ENCODE results near the gene CARHSP1. TPM values are rescaled to one million over a fixed set of nuclear protein-coding genes. Genes with fewer than 3 reads are reported as not detected.

CARHSP1 gene
- total RNA-seq, 2 donors from 2014 or later: 28.4 to 84.8 TPM

- peaks cover 33% of the 10 kb centered on the region for H3K36me3 ChIP-seq
- no peak overlapping the region for H3K4me3 ChIP-seq
- no peak overlapping the region for H3K27ac ChIP-seq
- H3K9me3 ChIP-seq: no peaks in the 10 kb centered on the region
- DNase-seq (ENCODE audit: low spot score): no peak
- no peak for TF ChIP-seq CTCF (IDR thresholded peaks at IDR 0.05)
- no peaks in the 10 kb centered on the region for H3K27me3 ChIP-seq
- H3K4me1 ChIP-seq: peaks cover 0 to 10% of the 10 kb centered on the region in 2 donors
These were observed 46.4 kb downstream of the CARHSP1 start for GRCh38 chr16:8822403-8822802.

GRCh38 chr16:8819411-8820034 is 49.3 kb downstream of the CARHSP1 start:
- Histone ChIP-seq H3K27me3 (no peaks in the 10 kb centered on the region), H3K4me1 (peaks cover 0 to 10% of the 10 kb centered on the region in 2 donors), H3K9me3 (no peaks in the 10 kb centered on the region), H3K27ac (peak overlapping the region in 1 of 2 donors; percentile 15), H3K36me3 (peaks cover 50% of the 10 kb centered on the region), H3K4me3 (no peak overlapping the region)
- DNase-seq (ENCODE audit: low spot score): no peak
- TF ChIP-seq CTCF (IDR thresholded peaks at IDR 0.05): no peak

- no peak for TF ChIP-seq CTCF (IDR thresholded peaks at IDR 0.05)
- Histone ChIP-seq H3K4me3 (no peak overlapping the region), H3K27ac (peak overlapping the region in 1 of 2 donors; percentile 24), H3K36me3 (peaks cover 51% of the 10 kb centered on the region), H3K27me3 (no peaks in the 10 kb centered on the region), H3K9me3 (no peaks in the 10 kb centered on the region), H3K4me1 (peaks cover 0 to 10% of the 10 kb centered on the region in 2 donors)
- no peak for DNase-seq (ENCODE audit: low spot score)
These were observed 50.1 kb downstream of the CARHSP1 start for GRCh38 chr16:8818504-8819270.

- Histone ChIP-seq H3K4me1 (peaks cover 0 to 10% of the 10 kb centered on the region in 2 donors), H3K27ac (no peak overlapping the region), H3K36me3 (peaks cover 67% of the 10 kb centered on the region), H3K4me3 (no peak overlapping the region), H3K9me3 (no peaks in the 10 kb centered on the region), H3K27me3 (no peaks in the 10 kb centered on the region)
- TF ChIP-seq CTCF (IDR thresholded peaks at IDR 0.05): no peak
- no peak for DNase-seq (ENCODE audit: low spot score)
These were observed 51.7 kb downstream of the CARHSP1 start for GRCh38 chr16:8816967-8817655.

- no peak overlapping the region for H3K27ac ChIP-seq
- H3K27me3 ChIP-seq: no peaks in the 10 kb centered on the region
- H3K4me3 ChIP-seq: no peak overlapping the region
- DNase-seq (ENCODE audit: low spot score): no peak
- H3K9me3 ChIP-seq: no peaks in the 10 kb centered on the region
- H3K36me3 ChIP-seq: peaks cover 82% of the 10 kb centered on the region
- peaks cover 0 to 9% of the 10 kb centered on the region in 2 donors for H3K4me1 ChIP-seq
- no peak for TF ChIP-seq CTCF (IDR thresholded peaks at IDR 0.05)
These were observed 54.6 kb downstream of the CARHSP1 start for GRCh38 chr16:8814095-8814806.
